ENCODE measurements around the gene SMPD2.

Gene SMPD2

GRCh38 chr6:109396046-109396718 is 44.3 kb upstream of the SMPD2 start:
- no peak for TF ChIP-seq CTCF (IDR thresholded peaks at IDR 0.05; ENCODE audit: low read length)
- no peak for TF ChIP-seq EZH2 (IDR thresholded peaks at IDR 0.05; ENCODE audit: borderline replicate concordance, low read length)
- Histone ChIP-seq H3K27ac (ENCODE audit: low read depth, low read length, poor library complexity, severe bottlenecking) (no peak overlapping the region), H3K9ac (ENCODE audit: low read length) (no peak overlapping the region), H3K79me2 (ENCODE audit: insufficient read depth, low read length) (no peaks in the 10 kb centered on the region), H2AFZ (ENCODE audit: low read length) (no peak overlapping the region), H3F3A (ENCODE audit: insufficient read depth, low read length) (no peaks in the 10 kb centered on the region), H4K20me1 (ENCODE audit: insufficient read depth, low read length) (no peaks in the 10 kb centered on the region), H3K9me3 (ENCODE audit: low read length) (no peaks in the 10 kb centered on the region), H3K4me2 (ENCODE audit: low read length) (no peak overlapping the region), H3K36me3 (ENCODE audit: insufficient read depth, low read length) (no peaks in the 10 kb centered on the region), H3K4me3 (ENCODE audit: low read depth, low read length, poor library complexity, severe bottlenecking) (no peak overlapping the region), H3K27me3 (ENCODE audit: insufficient read depth, low read length) (no peaks in the 10 kb centered on the region), H3K9me2 (ENCODE audit: low read depth, low read length) (no peaks in the 10 kb centered on the region), H3K4me1 (ENCODE audit: insufficient read depth, low read length, severe bottlenecking) (no peaks in the 10 kb centered on the region)

- Histone ChIP-seq H3K4me3 (ENCODE audit: low read depth, low read length, poor library complexity, severe bottlenecking) (no peak overlapping the region), H3K36me3 (ENCODE audit: insufficient read depth, low read length) (no peaks in the 10 kb centered on the region), H3K27me3 (ENCODE audit: insufficient read depth, low read length) (no peaks in the 10 kb centered on the region), H3K9me2 (ENCODE audit: low read depth, low read length) (no peaks in the 10 kb centered on the region), H3K79me2 (ENCODE audit: insufficient read depth, low read length) (no peaks in the 10 kb centered on the region), H3K9me3 (ENCODE audit: low read length) (no peaks in the 10 kb centered on the region), H4K20me1 (ENCODE audit: insufficient read depth, low read length) (no peaks in the 10 kb centered on the region), H3F3A (ENCODE audit: insufficient read depth, low read length) (no peaks in the 10 kb centered on the region), H3K9ac (ENCODE audit: low read length) (no peak overlapping the region), H3K4me2 (ENCODE audit: low read length) (no peak overlapping the region), H2AFZ (ENCODE audit: low read length) (no peak overlapping the region), H3K27ac (ENCODE audit: low read depth, low read length, poor library complexity, severe bottlenecking) (no peak overlapping the region), H3K4me1 (ENCODE audit: insufficient read depth, low read length, severe bottlenecking) (no peaks in the 10 kb centered on the region)
- TF ChIP-seq EZH2 (IDR thresholded peaks at IDR 0.05; ENCODE audit: borderline replicate concordance, low read length) (no peak), CTCF (IDR thresholded peaks at IDR 0.05; ENCODE audit: low read length) (no peak)
Measured at GRCh38 chr6:109397020-109397419, 43.5 kb upstream of the SMPD2 start.

GRCh38 chr6:109406196-109406595 is 34.3 kb upstream of the SMPD2 start:
- Histone ChIP-seq H3K27ac (ENCODE audit: low read depth, low read length, poor library complexity, severe bottlenecking) (no peak overlapping the region), H3K9me3 (ENCODE audit: low read length) (no peaks in the 10 kb centered on the region), H3K4me3 (ENCODE audit: low read depth, low read length, poor library complexity, severe bottlenecking) (no peak overlapping the region), H3K4me2 (ENCODE audit: low read length) (no peak overlapping the region), H2AFZ (ENCODE audit: low read length) (no peak overlapping the region), H3K4me1 (ENCODE audit: insufficient read depth, low read length, severe bottlenecking) (no peaks in the 10 kb centered on the region), H3K79me2 (ENCODE audit: insufficient read depth, low read length) (no peaks in the 10 kb centered on the region), H3K36me3 (ENCODE audit: insufficient read depth, low read length) (no peaks in the 10 kb centered on the region), H3F3A (ENCODE audit: insufficient read depth, low read length) (no peaks in the 10 kb centered on the region), H3K9ac (ENCODE audit: low read length) (no peak overlapping the region), H4K20me1 (ENCODE audit: insufficient read depth, low read length) (no peaks in the 10 kb centered on the region), H3K9me2 (ENCODE audit: low read depth, low read length) (no peaks in the 10 kb centered on the region), H3K27me3 (ENCODE audit: insufficient read depth, low read length) (no peaks in the 10 kb centered on the region)
- TF ChIP-seq CTCF (IDR thresholded peaks at IDR 0.05; ENCODE audit: low read length) (no peak), EZH2 (IDR thresholded peaks at IDR 0.05; ENCODE audit: borderline replicate concordance, low read length) (no peak)
